ENCODE results near the gene RELN.

RELN gene

DNA sequence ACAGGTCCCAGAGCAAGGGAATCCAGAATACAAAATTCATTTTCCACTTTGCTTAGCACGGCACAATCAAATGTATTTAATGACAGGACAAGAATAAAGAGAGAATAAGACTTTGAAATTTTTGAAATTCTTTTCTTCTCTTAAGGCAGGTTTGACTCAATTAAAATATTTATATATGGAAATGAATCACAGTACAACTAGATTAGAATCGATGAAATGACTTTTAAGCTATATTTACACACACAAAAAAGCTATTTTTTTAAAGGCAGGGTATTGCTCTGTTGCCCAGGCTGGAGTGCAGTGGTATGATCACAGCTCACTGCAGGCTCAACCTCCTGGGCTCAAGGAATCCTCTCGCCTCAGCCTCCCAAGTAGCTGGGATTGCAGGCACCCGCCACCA lies 278.0 kb downstream of the RELN start:
- DNase-seq: no peak

DNA sequence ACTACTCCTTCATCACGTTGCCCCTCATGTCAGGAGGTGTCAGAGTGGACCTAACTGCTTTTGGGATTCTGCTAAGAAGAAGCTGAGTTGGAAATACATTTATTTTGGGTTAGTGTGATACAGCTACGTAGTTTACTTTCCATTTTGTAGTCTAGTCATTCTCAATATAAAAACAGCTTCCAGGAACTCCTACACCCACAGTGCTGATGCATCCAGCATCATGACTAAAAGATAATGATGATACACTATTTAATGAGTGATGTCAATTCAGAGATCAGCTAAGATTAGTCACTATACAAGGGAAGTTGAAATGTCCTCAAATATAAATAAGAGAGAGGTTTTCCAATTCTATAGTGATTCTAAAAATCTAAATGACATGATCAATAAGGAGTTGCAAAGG lies 279.2 kb downstream of the RELN start:
- DNase-seq: no peak

DNA sequence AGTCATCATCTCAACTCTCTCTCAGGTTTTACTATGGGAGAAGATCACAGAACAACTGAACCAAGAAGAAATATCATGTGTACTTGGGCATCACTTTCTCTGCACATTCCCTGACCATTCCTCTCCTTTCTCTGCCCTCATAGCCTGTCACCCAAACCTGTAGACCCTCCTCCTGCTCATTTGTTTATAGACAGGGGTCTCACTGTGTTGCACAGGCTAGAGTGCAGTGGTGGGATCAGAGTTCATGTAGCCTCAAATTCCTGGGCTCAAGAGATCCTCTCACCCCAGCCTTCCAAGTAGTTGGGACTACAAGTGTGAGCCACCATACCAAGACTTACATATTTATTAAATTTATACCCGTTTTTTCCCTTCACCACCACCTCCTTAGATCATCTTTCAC lies 282.7 kb downstream of the RELN start:
- no peak for DNase-seq

DNA sequence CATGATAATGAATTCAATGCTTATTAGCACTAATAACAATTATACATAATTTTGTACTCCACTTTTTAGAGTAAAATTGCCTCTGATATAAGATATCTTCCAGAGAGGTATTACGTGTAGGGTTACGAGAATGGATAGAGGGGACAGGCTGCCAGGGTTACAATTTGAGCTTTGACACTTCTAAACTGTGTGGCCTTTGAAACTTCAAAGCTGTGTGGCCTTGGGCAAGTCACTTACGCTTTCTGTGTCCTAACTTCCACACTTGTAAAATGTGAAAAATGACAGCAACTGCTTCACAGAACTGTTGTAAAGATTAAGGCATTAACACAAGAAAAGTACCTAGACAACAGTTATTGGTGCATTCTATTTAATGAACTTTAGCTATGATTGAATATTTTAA lies 283.9 kb downstream of the RELN start:
- DNase-seq: no peak

GRCh38 chr7:103704701-103705100 lies 284.8 kb downstream of the RELN start:
- DNase-seq: no peak

DNA sequence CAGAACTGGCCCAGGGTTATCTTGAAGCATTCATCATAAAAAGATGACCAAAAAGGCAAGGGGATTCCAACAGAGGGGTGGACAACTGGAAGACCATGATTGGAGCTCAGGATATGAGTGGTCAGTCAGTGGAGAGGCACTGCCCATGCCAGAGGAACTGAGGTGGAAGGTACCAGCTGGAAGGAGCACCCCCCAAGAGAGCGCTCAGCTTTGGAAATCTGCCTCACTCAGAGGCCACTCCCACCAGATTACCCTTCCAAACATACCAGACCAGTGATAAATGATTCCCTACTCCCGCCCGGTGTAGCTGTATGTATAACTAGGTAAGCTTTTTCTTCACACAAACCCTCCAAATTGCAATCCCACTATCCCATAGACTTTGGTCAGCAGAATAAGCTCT lies 286.5 kb downstream of the RELN start:
- DNase-seq: no peak

DNA sequence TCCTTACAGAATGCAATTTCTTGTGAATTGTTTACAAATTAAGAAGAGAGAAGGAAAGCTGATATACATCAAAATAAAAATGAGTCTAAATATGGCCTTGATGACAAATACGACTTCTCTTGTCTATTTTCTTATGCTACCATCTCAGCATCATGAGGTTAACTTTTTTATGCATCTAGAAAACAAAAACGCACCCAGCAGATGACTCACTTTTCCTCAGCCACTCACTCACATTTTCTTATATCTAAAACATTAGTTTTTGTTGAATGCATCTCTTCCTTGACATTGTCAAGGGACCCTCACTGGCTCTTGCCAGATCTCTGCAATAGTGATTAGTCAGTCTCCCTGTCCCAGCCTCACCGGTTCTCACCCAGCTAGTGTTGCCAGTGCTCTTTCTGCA lies 287.0 kb downstream of the RELN start:
- no peak for DNase-seq

DNA sequence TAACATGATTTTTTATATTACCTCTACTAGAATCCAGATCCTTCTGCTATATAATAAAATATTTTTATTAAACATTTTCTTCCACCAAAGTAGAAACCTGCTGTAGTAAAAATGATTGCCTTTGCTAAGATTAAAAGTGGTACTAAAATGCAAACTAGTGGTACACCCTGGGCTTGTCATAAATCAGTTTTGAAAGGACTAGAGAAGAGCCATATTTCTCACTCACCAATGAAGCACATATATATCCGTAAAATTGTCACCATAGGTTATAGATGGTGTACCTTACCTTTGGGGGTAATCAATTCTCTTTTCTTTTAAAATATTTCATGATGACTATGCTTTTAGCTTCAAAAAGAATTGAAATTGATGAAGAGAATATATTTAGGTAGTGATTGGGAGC lies 290.4 kb downstream of the RELN start:
- no peak for DNase-seq

DNA sequence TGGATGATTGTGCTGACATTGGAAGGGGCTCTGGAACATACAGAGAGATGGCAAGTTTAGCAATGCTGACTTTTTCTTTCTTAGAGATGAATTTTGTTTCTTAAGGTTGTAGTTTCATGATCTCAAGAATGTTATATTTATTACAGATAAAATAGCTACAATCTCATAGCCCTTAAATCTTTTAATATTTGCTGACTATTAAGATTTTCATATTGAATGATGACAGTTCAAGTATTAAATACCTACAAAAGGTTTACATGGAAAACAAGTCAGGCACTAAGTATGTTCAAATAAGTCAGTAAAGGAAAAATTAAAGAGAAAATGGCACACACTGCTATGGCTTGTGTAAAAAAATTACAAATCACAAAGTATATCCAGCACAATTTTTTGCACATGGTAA lies 291.4 kb downstream of the RELN start:
- DNase-seq: no peak

GRCh38 chr7:103695521-103695920 lies 293.9 kb downstream of the RELN start:
- no peak for DNase-seq

- no peak for DNase-seq
These were observed 295.2 kb downstream of the RELN start for GRCh38 chr7:103694304-103694703.

GRCh38 chr7:103691291-103691690 lies 298.2 kb downstream of the RELN start:
- no peak for DNase-seq

DNA sequence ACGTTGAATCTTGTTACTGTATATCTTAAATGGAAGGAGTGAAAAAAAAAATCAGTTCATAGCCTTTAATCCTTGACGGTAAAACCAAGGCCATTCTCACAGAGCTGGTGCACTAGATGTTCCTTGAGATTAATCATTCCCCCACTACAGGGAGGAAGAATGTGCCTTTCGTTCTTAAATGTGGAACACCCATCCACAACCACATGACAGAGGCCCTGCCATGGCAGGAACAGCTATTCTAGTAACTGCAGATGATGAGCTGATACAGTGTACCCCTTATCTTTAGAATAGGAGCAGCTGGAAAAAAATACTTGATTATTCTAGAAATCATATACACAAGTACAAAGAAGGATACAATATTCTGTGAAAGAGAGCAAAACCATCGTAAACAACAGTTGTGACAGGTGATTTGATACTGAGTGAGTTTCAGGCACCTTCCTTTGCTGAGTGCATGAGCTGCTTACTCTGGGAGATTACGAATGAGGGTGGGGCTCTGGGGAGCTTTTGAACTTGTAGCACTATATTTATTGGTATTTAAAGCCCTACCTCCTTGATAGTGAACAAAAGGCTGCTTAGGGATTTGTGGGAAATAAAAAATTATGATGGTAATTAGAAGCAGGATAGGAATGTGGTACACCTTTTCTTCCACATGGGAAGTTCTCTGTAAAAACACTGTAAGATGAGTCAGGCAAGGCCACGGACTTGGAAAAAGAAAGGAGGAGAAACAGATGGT lies 299.1 kb downstream of the RELN start:
- DNase-seq: no peak

DNA sequence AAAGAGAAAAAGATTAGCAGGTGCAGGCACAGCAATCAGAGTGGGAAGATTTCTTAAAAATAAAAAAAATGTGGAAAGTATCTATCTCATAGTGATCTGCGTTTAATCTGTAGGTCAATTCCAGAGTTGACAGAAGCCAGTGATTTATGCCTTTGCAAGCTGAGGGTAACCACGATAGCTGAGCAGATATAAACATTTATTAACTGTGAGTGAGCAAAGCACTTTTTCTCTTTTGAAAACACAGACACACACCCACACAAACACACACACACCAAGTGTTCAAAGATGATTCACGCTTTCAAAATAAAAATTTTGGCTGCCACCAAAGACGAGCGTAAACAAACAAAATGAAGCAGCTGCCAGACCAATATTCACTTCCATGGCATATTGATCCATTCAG lies 300.2 kb downstream of the RELN start:
- no peak for DNase-seq

GRCh38 chr7:103687951-103688350 lies 301.5 kb downstream of the RELN start:
- DNase-seq: no peak

- DNase-seq: no peak
These were observed 302.2 kb downstream of the RELN start for GRCh38 chr7:103687272-103687671.

- no peak for DNase-seq
These were observed 302.7 kb downstream of the RELN start for GRCh38 chr7:103686763-103687162.

DNA sequence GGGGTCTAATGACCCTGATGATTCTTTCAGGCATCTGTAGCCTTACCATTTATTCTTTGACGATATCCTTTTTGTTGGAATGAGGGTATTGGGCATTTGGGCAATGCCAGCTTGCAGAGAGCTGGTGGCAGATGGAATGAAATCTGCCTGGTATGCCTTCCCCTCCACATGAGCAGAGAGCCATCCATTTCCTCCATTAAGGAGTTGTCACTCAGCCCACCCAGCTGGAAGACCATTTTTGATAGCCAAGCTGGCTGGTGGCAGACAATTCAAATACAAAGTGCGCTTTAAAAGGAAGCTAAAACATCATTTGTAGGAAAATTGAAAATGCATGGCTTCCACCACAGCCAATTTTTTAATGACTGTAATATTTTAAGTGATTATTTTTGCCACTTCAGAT lies 303.4 kb downstream of the RELN start:
- DNase-seq: no peak

DNA sequence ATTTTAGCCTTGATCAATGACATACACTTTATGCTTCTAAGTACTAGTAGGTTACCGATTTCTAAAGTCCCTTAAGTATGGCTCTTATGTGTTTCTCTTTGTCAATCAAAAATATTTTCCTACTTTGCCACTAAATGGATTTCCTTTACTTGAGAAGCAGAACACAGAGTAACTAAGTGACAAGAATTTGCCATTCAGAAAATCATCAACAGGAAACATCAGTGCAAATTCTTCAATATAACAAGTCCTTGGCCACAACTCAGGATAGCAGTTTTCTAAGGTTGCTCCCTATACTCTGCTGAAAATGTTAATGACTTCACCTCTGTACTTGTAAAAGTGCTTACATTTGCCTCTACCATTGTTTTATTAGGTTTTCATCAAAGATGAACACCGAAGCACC lies 303.8 kb downstream of the RELN start:
- DNase-seq: no peak

GRCh38 chr7:103683348-103683747 lies 306.1 kb downstream of the RELN start:
- no peak for DNase-seq

DNA sequence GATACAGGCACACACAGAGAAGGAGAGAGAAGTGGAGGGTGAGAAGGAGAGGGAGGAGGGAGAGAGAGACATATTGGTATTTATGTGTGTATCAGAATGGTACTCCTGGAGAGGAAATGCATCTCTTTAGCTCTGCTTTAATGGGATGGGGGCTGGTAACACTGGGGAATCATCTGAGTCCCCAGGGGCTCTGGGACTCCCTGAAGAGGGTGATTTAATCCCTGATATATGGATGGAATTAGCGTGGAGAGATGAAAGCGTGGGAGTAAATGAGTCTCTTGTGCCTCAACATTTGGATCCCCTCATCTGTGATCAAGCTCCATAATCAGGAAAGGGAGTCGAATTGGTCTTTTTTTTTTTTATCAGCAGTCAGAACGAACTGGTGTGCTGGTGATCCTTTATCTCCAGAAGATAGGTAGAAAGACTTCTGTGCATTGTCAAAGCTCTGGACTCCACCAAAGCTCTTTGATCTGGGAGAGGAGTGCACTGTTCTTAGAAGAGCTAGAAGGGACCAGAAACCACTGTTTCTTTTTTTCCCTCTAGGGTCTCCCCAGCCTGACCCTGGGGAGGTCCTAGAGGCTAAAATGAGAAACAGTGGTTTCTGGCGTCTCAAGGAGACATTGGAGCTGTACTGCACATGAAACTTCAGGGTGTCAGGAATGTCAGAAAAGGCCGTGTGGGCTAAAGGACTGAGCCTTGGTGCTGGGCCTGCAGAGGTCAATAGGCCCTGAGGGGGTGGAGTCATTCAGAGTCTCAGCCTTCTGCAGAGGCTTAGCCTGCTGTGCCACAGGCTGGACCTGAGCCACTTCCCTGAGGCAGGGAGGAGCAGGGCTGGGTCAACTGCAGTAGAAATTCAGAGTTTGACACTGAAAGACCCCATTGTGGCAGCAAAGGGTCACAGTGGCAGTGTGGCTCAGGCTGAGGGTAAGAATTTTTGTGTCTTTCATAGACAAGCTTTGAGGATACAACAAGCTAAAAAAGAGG lies 309.0 kb downstream of the RELN start:
- no peak for DNase-seq

DNA sequence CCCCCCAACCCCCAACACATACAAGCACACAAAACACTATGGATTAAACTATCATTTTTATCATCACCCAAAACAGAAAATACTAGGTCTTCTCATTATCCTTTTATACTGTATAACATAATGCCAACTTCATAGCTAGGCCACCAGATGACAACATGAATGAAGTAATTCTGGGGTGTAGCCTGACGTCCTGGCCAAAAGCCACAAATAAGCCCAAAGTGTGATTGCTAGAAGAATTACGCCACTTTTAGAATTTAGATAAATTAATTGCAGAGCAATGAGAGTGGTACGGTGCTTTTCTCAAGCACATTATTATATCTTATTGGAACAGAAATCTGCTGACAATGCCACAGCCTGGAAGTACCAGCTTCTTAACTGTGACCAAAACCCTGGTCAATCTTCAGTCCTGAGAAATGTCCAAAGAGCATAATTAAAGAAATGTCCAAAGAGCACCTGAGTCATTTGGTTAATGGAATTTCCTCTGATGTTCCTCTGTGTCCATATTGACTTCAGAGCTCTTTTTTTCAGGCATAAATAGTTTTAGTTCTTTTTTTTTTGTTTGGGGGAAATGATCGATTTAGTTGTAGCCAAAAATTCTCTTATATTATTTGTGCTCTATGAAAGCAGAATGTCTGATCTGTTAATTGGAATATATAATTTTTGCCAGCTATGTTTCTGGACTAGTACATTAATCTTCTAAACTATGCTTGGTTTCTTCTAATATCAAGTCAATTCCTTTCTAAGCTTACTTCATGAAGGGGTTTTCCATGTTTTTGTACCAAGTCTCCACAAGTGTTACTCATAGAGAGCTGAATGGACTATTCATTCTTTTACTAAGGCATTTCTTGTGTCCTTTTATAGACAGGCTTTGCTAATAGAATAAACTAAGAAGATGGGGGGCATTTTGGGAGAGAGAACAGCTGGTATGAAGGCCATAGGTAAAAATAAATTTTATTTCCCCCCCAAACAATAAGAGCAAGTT lies 310.0 kb downstream of the RELN start:
- DNase-seq: no peak
